HepG2 (cell line): ENCODE measurements around the gene RNF38.

Experiments used
- EZH2 ChIP-seq: conservative IDR thresholded peaks from 2 replicates; pipeline ENCODE4 v1.6.1; 2012; ENCODE audit warnings: mild to moderate bottlenecking, low read depth, low read length, moderate library complexity
- FLYWCH1 ChIP-seq: sonication (generic); formaldehyde crosslinking; IDR thresholded peaks from 2 replicates; pipeline ENCODE4 v1.8.1; 2023; ENCODE audit warnings: mild to moderate bottlenecking, missing genetic modification reagents
- JUN ChIP-seq: sonication (generic); formaldehyde crosslinking; IDR thresholded peaks from 2 replicates; pipeline ENCODE4 v1.4.0; 2020; ENCODE audit warnings: mild to moderate bottlenecking, missing genetic modification reagents
- KDM5B ChIP-seq: sonication (generic); formaldehyde crosslinking; IDR thresholded peaks from 2 replicates; pipeline ENCODE4 v1.4.0; 2020; ENCODE audit warnings: missing genetic modification reagents, mild to moderate bottlenecking, borderline replicate concordance
- MAFG ChIP-seq: sonication (generic); formaldehyde crosslinking; IDR thresholded peaks from 2 replicates; pipeline ENCODE4 v1.5.1; 2020; ENCODE audit warnings: mild to moderate bottlenecking, missing genetic modification reagents
- NR2C2 ChIP-seq: sonication (generic); formaldehyde crosslinking; IDR thresholded peaks from 2 replicates; pipeline ENCODE4 v1.4.0; 2020; ENCODE audit warnings: missing genetic modification reagents, mild to moderate bottlenecking, moderate library complexity, borderline replicate concordance
- POLR2A ChIP-seq, 2 experiments: IDR thresholded peaks; 2 replicates each; pipeline ENCODE4 v1.6.1; 2011; ENCODE audit warnings: low read depth in 2 of 2, low read length in 2 of 2, mild to moderate bottlenecking in 1 of 2, moderate library complexity in 1 of 2; ENCODE audit not compliant: insufficient read depth in 1 of 2
- RFX3 ChIP-seq: IDR thresholded peaks from 2 replicates; pipeline ENCODE4 v1.6.1; 2016; ENCODE audit warnings: missing biosample characterization, missing genetic modification reagents
- RXRA ChIP-seq: sonication (generic); formaldehyde crosslinking; IDR thresholded peaks from 2 replicates; pipeline ENCODE4 v1.5.1; 2020; ENCODE audit warnings: missing genetic modification reagents
- SRF ChIP-seq: IDR thresholded peaks from 2 replicates; pipeline ENCODE4 v1.6.1; 2011; ENCODE audit warnings: mild to moderate bottlenecking, low read depth, low read length, moderate library complexity
- USF2 ChIP-seq, 2 experiments: sonication (generic) in 1 of 2; formaldehyde crosslinking in 1 of 2; IDR thresholded peaks; 2 replicates each; pipeline versions ENCODE4 v1.5.1 to v1.6.1; 2011 to 2020; ENCODE audit warnings: borderline replicate concordance in 1 of 2, low read depth in 1 of 2, low read length in 1 of 2, mild to moderate bottlenecking in 1 of 2, missing genetic modification reagents in 1 of 2, moderate library complexity in 1 of 2
- ZNF281 ChIP-seq: sonication (generic); formaldehyde crosslinking; IDR thresholded peaks from 2 replicates; pipeline ENCODE4 v1.4.0; 2020; ENCODE audit warnings: missing genetic modification reagents, borderline replicate concordance
- ZNF776 ChIP-seq: sonication (generic); formaldehyde crosslinking; IDR thresholded peaks from 2 replicates; pipeline ENCODE4 v1.4.0; 2020; ENCODE audit warnings: mild to moderate bottlenecking, missing genetic modification reagents

- TF ChIP-seq USF2 (IDR thresholded peaks at IDR 0.05; ENCODE audit: low read depth, low read length) (no peak), USF2 (CRISPR knock-in tag; IDR thresholded peaks at IDR 0.05; ENCODE audit: borderline replicate concordance) (no peak), SRF (no peak), ZNF776 (CRISPR knock-in tag) (no peak), JUN (CRISPR knock-in tag) (no peak), ZNF281 (no peak), MAFG (CRISPR knock-in tag) (no peak), FLYWCH1 (no peak), RXRA (CRISPR knock-in tag) (no peak), POLR2A (IDR thresholded peaks at IDR 0.05; ENCODE audit: insufficient read depth in 1 of 2, low read depth in 2 of 2, low read length in 2 of 2) (no peak), EZH2 (no peak), KDM5B (no peak), RFX3 (CRISPR knock-in tag) (no peak), NR2C2 (CRISPR knock-in tag) (no peak)
These were observed 58.0 kb downstream of the RNF38 start for GRCh38 chr9:36341936-36342577.
